Forelimb muscle (tissue), 1 donor: ENCODE measurements around the gene RNF181. TPM values are rescaled to one million over a fixed set of nuclear protein-coding genes. Genes with fewer than 3 reads are reported as not detected.
"Not testable (repeated sequence)": the region's sequence is repeated elsewhere in the genome, so short reads cannot be mapped to it uniquely, and the experiment has no call there.

Experiments used
- DNase-seq: peaks from one replicate; pipeline ENCODE4 v3.0.0-alpha.2; 2013; ENCODE audit warnings: low read depth
- polyA plus RNA-seq: library from polyadenylated mRNA; unstranded; fragments of 120-200 nt; gene quantifications from one replicate; pipeline ENCODE4 v1.2.1, GENCODE V29; 2013; ENCODE audit not compliant: insufficient read length

Gene RNF181
- polyA plus RNA-seq, 1 donor, result 55.9 TPM

GRCh38 chr2:85577386-85578242, 17.9 kb upstream of the RNF181 start, which contains the start of gene VAMP8:
Gene VAMP8 (plus strand): TSS chr2:85577586. CDS start chr2:85577647, 61 bp downstream.
- no peak for DNase-seq

GRCh38 chr2:85578243-85579180, 17.0 kb upstream of the RNF181 start:
- DNase-seq, result no peak

GRCh38 chr2:85579266-85579935, 16.1 kb upstream of the RNF181 start:
- DNase-seq, result no peak

- no peak for DNase-seq
Measured at GRCh38 chr2:85580206-85580605, 15.3 kb upstream of the RNF181 start.

- DNase-seq, result no peak
Measured at GRCh38 chr2:85582492-85582891, 13.1 kb upstream of the RNF181 start.

- DNase-seq, result no peak
Measured at GRCh38 chr2:85583667-85584353, 11.7 kb upstream of the RNF181 start.

GRCh38 chr2:85584354-85584856, 11.1 kb upstream of the RNF181 start, which contains the start of gene VAMP5:
Gene VAMP5 (plus strand): TSS chr2:85584431. CDS start chr2:85584491, 60 bp downstream.
- no peak for DNase-seq

GRCh38 chr2:85584857-85585780, 10.4 kb upstream of the RNF181 start:
- no peak for DNase-seq

GRCh38 chr2:85585781-85586105, 9.8 kb upstream of the RNF181 start:
- DNase-seq, result no peak

- DNase-seq, result no peak
Measured at GRCh38 chr2:85588236-85588635, 7.3 kb upstream of the RNF181 start.

- DNase-seq, result no peak
Measured at GRCh38 chr2:85588645-85589044, 6.9 kb upstream of the RNF181 start.

GRCh38 chr2:85589181-85589580, 6.4 kb upstream of the RNF181 start:
- DNase-seq, result no peak

GRCh38 chr2:85589982-85590791, 5.4 kb upstream of the RNF181 start:
- DNase-seq, result no peak

- DNase-seq, result no peak
Measured at GRCh38 chr2:85590950-85591349, 4.6 kb upstream of the RNF181 start.

GRCh38 chr2:85591563-85591962, 4.0 kb upstream of the RNF181 start:
- DNase-seq, result no peak

GRCh38 chr2:85592299-85592698, 3.2 kb upstream of the RNF181 start:
- not testable (repeated sequence) for DNase-seq

- no peak for DNase-seq
Measured at GRCh38 chr2:85593023-85593422, 2.5 kb upstream of the RNF181 start.

- no peak for DNase-seq
Measured at GRCh38 chr2:85594715-85595300, 737 bp upstream of the RNF181 start.

- no peak for DNase-seq
Measured at GRCh38 chr2:85596026-85596333, 435 bp downstream of the RNF181 start.
